Pulmonary artery endothelial cell (primary cell): ENCODE data around the gene PCDHB15. TPM values are rescaled to one million over a fixed set of nuclear protein-coding genes. Genes with fewer than 3 reads are reported as not detected.
"Not testable (repeated sequence)": the region's sequence is repeated elsewhere in the genome, so short reads cannot be mapped to it uniquely, and the experiment has no call there.

Experiments
- DNase-seq: peaks from one replicate; pipeline ENCODE4 v3.0.0-alpha.2; 2011; ENCODE audit warnings: low read depth, low spot score
- total RNA-seq: library from RNA; depleted of rRNA; stranded (reverse); fragments of >200 nt; gene quantifications from 2 replicates; pipeline ENCODE4 v1.2.3, GENCODE V29; 2014

PCDHB15 gene
- total RNA-seq, 1 donor from 2014 or later, result 0.26 TPM

DNA sequence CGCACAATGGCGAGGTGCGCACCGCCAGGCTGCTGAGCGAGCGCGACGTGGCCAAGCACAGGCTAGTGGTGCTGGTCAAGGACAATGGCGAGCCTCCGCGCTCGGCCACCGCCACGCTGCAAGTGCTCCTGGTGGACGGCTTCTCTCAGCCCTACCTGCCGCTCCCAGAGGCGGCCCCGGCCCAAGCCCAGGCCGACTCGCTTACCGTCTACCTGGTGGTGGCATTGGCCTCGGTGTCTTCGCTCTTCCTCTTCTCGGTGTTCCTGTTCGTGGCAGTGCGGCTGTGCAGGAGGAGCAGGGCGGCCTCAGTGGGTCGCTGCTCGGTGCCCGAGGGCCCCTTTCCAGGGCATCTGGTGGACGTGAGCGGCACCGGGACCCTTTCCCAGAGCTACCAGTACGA is 2.2 kb downstream of the PCDHB15 start:
- DNase-seq, result not testable (repeated sequence)

- no peak for DNase-seq
Observed at GRCh38 chr5:141250576-141250975, 5.4 kb downstream of the PCDHB15 start.

- no peak for DNase-seq
Observed at GRCh38 chr5:141258464-141258863, 13.3 kb downstream of the PCDHB15 start.

DNA sequence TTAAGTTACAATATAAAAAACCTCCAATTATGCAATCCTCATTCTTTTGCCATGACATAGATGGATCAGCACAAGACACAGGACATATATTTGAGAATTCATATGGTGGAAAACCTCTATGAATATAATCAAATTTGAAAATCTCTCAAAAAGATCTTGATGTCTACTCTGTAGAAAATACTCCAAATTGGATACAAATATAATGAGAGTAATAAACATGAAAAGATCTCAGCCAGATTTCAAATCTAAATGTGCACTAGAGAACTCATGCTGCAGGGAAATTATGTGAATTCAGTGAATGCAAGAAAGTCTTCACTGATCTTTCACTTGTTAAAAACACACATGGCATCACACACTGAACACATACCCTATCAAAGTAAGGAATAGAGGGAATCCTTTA is 13.8 kb downstream of the PCDHB15 start:
- DNase-seq, result no peak

GRCh38 chr5:141260458-141261237 is 15.5 kb downstream of the PCDHB15 start:
- no peak for DNase-seq

DNA sequence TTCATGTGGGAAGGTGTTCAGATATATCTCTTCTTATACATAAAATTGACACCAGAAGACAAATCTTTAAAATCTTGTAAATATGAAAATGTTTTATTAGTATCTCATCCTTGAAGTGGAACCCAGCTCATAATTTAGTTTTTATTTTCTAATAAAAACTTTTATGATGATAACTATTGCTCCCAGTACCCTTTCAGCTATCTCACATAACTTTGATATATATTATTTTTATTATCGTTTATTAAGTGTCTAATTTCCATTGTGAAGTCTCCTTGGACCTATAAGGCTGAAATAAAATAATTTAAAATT is 16.0 kb downstream of the PCDHB15 start:
- DNase-seq, result no peak

DNA sequence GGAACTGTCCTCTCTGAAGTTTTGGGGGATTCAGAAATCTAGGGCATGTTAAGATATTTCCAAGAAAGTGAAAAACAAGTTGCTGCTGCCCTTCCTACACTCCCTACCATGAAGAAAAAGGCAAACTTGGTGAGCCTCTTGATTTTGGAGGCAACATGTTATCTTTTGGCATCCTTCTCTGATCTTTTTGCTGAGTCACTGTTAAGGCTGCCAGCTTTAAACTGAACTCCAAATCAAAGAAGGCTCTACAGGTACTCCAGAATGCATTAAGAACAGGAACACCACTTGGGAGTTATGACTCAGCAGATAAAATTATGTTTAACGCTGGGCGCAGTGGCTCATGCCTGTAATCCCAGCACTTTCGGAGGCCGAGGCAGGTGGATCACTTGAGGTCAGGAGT is 24.0 kb downstream of the PCDHB15 start:
- DNase-seq, result no peak

GRCh38 chr5:141272906-141273305 is 27.7 kb downstream of the PCDHB15 start:
- DNase-seq, result no peak

- no peak for DNase-seq
Observed at GRCh38 chr5:141298376-141298775, 53.2 kb downstream of the PCDHB15 start.

Other genes with a start within 250 kb of the PCDHB15 start
- not detected in 2 replicates for gene PCDHB1, start 194.0 kb upstream of the PCDHB15 start, total RNA-seq
- gene PCDHB2, start 150.8 kb upstream of the PCDHB15 start, total RNA-seq, result 1.4 and 2.9 TPM in 2 replicates
- 0.20 and 0.35 TPM in 2 replicates for gene PCDHB3, start 144.9 kb upstream of the PCDHB15 start, total RNA-seq
- gene PCDHB4, start 123.6 kb upstream of the PCDHB15 start, total RNA-seq, result 0.04 and 0.07 TPM in 2 replicates
- gene PCDHB5, start 110.2 kb upstream of the PCDHB15 start, total RNA-seq, result 0.39 and 0.53 TPM in 2 replicates
- 0.04 and 0.07 TPM in 2 replicates for gene PCDHB6, start 95.3 kb upstream of the PCDHB15 start, total RNA-seq
- 0.28 and 0.40 TPM in 2 replicates for gene PCDHB7, start 72.8 kb upstream of the PCDHB15 start, total RNA-seq
- 0.04 and 0.07 TPM in 2 replicates for gene PCDHB8, start 67.6 kb upstream of the PCDHB15 start, total RNA-seq
- under 0.01 and 0.13 TPM in 2 replicates for gene PCDHB16, start 63.0 kb upstream of the PCDHB15 start, total RNA-seq
- gene PCDHB9, start 58.2 kb upstream of the PCDHB15 start, total RNA-seq, result 0.04 and 0.07 TPM in 2 replicates
- gene PCDHB10, start 53.0 kb upstream of the PCDHB15 start, total RNA-seq, result 0.33 and 0.46 TPM in 2 replicates
- 0.13 and 0.25 TPM in 2 replicates for gene PCDHB11, start 45.8 kb upstream of the PCDHB15 start, total RNA-seq
- gene PCDHB12, start 36.7 kb upstream of the PCDHB15 start, total RNA-seq, result 0.21 and 0.33 TPM in 2 replicates
- gene PCDHB13, start 31.5 kb upstream of the PCDHB15 start, total RNA-seq, result 0.33 and 0.99 TPM in 2 replicates
- gene PCDHB14, start 22.1 kb upstream of the PCDHB15 start, total RNA-seq, result 0.53 and 0.78 TPM in 2 replicates
- gene SLC25A2, start 58.7 kb downstream of the PCDHB15 start, total RNA-seq, result 0.13 and 0.32 TPM in 2 replicates
- 70.7 and 109 TPM in 2 replicates for gene TAF7, start 75.4 kb downstream of the PCDHB15 start, total RNA-seq
- gene PCDHGA1, start 85.1 kb downstream of the PCDHB15 start, total RNA-seq, result 0.20 and 0.28 TPM in 2 replicates
- 0.79 and 0.92 TPM in 2 replicates for gene PCDHGA2, start 93.4 kb downstream of the PCDHB15 start, total RNA-seq
- 0.21 and 0.26 TPM in 2 replicates for gene PCDHGA3, start 98.4 kb downstream of the PCDHB15 start, total RNA-seq
- gene PCDHGB1, start 104.7 kb downstream of the PCDHB15 start, total RNA-seq, result 0.59 and 0.63 TPM in 2 replicates
- gene PCDHGA4, start 109.6 kb downstream of the PCDHB15 start, total RNA-seq, result 2.0 and 3.5 TPM in 2 replicates
- 1.3 TPM in 2 replicates for gene PCDHGB2, start 114.6 kb downstream of the PCDHB15 start, total RNA-seq
- 0.35 and 0.40 TPM in 2 replicates for gene PCDHGA5, start 118.8 kb downstream of the PCDHB15 start, total RNA-seq
- 1.3 and 1.6 TPM in 2 replicates for gene PCDHGB3, start 124.8 kb downstream of the PCDHB15 start, total RNA-seq
- gene PCDHGA6, start 128.5 kb downstream of the PCDHB15 start, total RNA-seq, result 1.3 and 1.4 TPM in 2 replicates
- 0.59 and 0.95 TPM in 2 replicates for gene PCDHGA7, start 137.3 kb downstream of the PCDHB15 start, total RNA-seq
- gene PCDHGB4, start 142.3 kb downstream of the PCDHB15 start, total RNA-seq, result 9.3 and 12.4 TPM in 2 replicates
- gene PCDHGA8, start 147.2 kb downstream of the PCDHB15 start, total RNA-seq, result 0.46 and 0.95 TPM in 2 replicates
- gene PCDHGB5, start 152.6 kb downstream of the PCDHB15 start, total RNA-seq, result 8.7 and 12.3 TPM in 2 replicates
- 1.2 and 1.8 TPM in 2 replicates for gene PCDHGA9, start 157.4 kb downstream of the PCDHB15 start, total RNA-seq
- gene PCDHGB6, start 162.6 kb downstream of the PCDHB15 start, total RNA-seq, result 2.0 and 2.1 TPM in 2 replicates
- 3.1 and 4.0 TPM in 2 replicates for gene PCDHGA10, start 167.6 kb downstream of the PCDHB15 start, total RNA-seq
- gene PCDHGB7, start 172.3 kb downstream of the PCDHB15 start, total RNA-seq, result 4.8 and 6.1 TPM in 2 replicates
- 8.7 and 11.1 TPM in 2 replicates for gene PCDHGA11, start 175.7 kb downstream of the PCDHB15 start, total RNA-seq
- 5.1 and 8.7 TPM in 2 replicates for gene PCDHGA12, start 185.1 kb downstream of the PCDHB15 start, total RNA-seq
- 9.0 and 14.7 TPM in 2 replicates for gene PCDHGC3, start 230.6 kb downstream of the PCDHB15 start, total RNA-seq
- gene PCDHGC4, start 239.6 kb downstream of the PCDHB15 start, total RNA-seq, result 0.40 and 0.95 TPM in 2 replicates
- gene PCDHGC5, start 243.7 kb downstream of the PCDHB15 start, total RNA-seq, result 0.33 and 0.53 TPM in 2 replicates